SK-N-SH treated with all-trans-retinoic acid at 6 μM for 48 hours (cell line): ENCODE data around the gene KCNN4.

Experiments
- BACH2 ChIP-seq: fragments of 250-450 bp; sonication (Bioruptor Pico); IDR thresholded peaks from 2 replicates; pipeline ENCODE4 v1.9.0; 2021; ENCODE audit warnings: mild to moderate bottlenecking, borderline replicate concordance
- TCF4 ChIP-seq: fragments of 250-450 bp; sonication (Bioruptor Pico); IDR thresholded peaks from 2 replicates; pipeline ENCODE4 v1.8.0; 2021; ENCODE audit warnings: mild to moderate bottlenecking, moderate library complexity, borderline replicate concordance
- ZFP3 ChIP-seq: fragments of 250-450 bp; sonication (Bioruptor Pico); IDR thresholded peaks from 2 replicates; pipeline ENCODE4 v1.5.0; 2020; ENCODE audit warnings: mild to moderate bottlenecking, moderate library complexity
- ZFP30 ChIP-seq: fragments of 450-650 bp; formaldehyde crosslinking; IDR thresholded peaks from 2 replicates; pipeline ENCODE4 v1.5.0; 2022; ENCODE audit warnings: mild to moderate bottlenecking, moderate library complexity
- ZNF565 ChIP-seq: fragments of 450-650 bp; formaldehyde crosslinking; conservative IDR thresholded peaks from 2 replicates; pipeline ENCODE4 v1.5.0; 2020; ENCODE audit warnings: low read depth, mild to moderate bottlenecking, moderate library complexity
- TF ChIP-seq, protein P1 (sequence below): fragments of 250-450 bp; sonication (Bioruptor Pico); IDR thresholded peaks from 2 replicates; pipeline ENCODE4 v1.8.0; 2020; ENCODE audit warnings: mild to moderate bottlenecking, moderate library complexity, borderline replicate concordance
- TF ChIP-seq, protein P2 (sequence below): fragments of 250-450 bp; sonication (Bioruptor Pico); IDR thresholded peaks from 2 replicates; pipeline ENCODE4 v1.5.1; 2021; ENCODE audit warnings: mild to moderate bottlenecking, moderate library complexity

DNA sequence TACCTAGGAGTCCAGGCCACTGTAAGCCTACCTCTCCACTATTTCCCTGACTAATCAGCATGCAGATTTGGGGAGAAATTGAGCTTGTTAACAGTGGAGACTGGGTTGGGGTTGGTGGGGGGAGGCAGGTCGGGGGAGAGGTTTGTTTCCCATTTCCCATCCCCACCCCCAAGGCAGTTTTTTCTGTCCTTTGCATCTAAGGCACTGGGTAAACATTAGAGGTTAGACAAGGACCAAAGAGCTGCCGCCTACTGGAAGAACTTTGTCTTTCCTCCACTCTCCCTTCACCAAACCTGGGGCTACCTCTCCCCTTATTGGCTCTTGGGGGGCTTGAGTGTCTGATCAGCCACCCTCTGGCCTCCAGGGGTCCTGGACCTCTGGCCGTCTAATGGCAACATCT is 953 bp downstream of the KCNN4 start:
- TF ChIP-seq, protein P1, sequence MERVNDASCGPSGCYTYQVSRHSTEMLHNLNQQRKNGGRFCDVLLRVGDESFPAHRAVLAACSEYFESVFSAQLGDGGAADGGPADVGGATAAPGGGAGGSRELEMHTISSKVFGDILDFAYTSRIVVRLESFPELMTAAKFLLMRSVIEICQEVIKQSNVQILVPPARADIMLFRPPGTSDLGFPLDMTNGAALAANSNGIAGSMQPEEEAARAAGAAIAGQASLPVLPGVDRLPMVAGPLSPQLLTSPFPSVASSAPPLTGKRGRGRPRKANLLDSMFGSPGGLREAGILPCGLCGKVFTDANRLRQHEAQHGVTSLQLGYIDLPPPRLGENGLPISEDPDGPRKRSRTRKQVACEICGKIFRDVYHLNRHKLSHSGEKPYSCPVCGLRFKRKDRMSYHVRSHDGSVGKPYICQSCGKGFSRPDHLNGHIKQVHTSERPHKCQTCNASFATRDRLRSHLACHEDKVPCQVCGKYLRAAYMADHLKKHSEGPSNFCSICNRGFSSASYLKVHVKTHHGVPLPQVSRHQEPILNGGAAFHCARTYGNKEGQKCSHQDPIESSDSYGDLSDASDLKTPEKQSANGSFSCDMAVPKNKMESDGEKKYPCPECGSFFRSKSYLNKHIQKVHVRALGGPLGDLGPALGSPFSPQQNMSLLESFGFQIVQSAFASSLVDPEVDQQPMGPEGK (CRISPR knock-in tag): no peak
- TF ChIP-seq ZFP30 (CRISPR knock-in tag) (no peak), ZNF565 (CRISPR knock-in tag) (no peak), TCF4 (CRISPR knock-in tag) (no peak), BACH2 (CRISPR knock-in tag) (no peak), ZFP3 (no peak)
- TF ChIP-seq, protein P2, sequence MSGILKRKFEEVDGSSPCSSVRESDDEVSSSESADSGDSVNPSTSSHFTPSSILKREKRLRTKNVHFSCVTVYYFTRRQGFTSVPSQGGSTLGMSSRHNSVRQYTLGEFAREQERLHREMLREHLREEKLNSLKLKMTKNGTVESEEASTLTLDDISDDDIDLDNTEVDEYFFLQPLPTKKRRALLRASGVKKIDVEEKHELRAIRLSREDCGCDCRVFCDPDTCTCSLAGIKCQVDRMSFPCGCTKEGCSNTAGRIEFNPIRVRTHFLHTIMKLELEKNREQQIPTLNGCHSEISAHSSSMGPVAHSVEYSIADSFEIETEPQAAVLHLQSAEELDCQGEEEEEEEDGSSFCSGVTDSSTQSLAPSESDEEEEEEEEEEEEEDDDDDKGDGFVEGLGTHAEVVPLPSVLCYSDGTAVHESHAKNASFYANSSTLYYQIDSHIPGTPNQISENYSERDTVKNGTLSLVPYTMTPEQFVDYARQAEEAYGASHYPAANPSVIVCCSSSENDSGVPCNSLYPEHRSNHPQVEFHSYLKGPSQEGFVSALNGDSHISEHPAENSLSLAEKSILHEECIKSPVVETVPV (CRISPR knock-in tag): no peak
